ENCODE measurements around the gene TRIM24.

DNA sequence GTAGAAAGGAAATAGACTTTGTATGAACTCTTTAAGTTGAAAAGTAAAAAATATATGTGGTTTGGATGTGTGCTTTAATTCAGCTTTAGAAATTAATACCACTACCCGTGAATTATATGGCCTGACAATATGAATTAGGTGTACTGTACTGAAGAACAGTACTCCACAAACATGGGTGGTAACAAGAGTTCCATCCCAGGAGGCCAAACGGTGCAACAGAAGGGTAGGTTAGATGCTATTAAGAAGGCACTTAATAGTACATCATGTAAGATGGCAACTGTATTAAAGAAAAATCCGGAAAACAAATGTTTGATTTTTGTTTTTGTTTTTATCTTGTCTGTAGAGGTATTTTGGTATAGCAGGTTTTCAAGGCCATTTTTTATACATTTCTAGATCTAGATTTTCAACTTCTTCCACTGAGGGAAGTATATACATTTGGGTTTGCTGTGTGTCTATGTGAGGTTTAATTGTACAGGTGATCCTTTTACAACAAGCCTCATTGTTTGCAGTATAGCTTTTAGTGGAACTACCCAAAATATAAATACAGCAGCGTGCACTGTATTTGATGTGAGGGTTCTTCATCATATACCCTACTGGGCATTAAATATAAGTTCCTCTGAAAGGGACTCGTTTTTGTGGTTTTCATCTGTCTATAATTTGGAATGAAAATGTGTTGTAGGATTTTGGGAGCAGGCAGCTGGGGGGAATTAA lies 125.4 kb downstream of the TRIM24 start:
- TF ChIP-seq, protein P1, sequence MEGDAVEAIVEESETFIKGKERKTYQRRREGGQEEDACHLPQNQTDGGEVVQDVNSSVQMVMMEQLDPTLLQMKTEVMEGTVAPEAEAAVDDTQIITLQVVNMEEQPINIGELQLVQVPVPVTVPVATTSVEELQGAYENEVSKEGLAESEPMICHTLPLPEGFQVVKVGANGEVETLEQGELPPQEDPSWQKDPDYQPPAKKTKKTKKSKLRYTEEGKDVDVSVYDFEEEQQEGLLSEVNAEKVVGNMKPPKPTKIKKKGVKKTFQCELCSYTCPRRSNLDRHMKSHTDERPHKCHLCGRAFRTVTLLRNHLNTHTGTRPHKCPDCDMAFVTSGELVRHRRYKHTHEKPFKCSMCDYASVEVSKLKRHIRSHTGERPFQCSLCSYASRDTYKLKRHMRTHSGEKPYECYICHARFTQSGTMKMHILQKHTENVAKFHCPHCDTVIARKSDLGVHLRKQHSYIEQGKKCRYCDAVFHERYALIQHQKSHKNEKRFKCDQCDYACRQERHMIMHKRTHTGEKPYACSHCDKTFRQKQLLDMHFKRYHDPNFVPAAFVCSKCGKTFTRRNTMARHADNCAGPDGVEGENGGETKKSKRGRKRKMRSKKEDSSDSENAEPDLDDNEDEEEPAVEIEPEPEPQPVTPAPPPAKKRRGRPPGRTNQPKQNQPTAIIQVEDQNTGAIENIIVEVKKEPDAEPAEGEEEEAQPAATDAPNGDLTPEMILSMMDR (conservative IDR thresholded peaks at IDR 0.05; ENCODE audit: low read length) = no peak
- TF ChIP-seq EZH2phosphoT487 (IDR thresholded peaks at IDR 0.05; ENCODE audit: borderline replicate concordance, low read depth, low read length) = no peak
